T1000 (cell line): ENCODE data around the gene CDCA3.

Experiments used
- DNase-seq: peaks from one replicate; lab custom pipeline; 2025; ENCODE audit warnings: mixed read lengths; lab: John Stamatoyannopoulos, UW

CDCA3 gene

GRCh38 chr12:6852651-6853354 is 1.7 kb upstream of the CDCA3 start:
- DNase-seq, result peak; percentile 60

- peak; percentile 97 for DNase-seq
These were observed 1.0 kb upstream of the CDCA3 start, which contains the start of gene USP5 for GRCh38 chr12:6851921-6852650. TSS of gene USP5 (plus strand) at chr12:6852150. CDS start at chr12:6852180, 30 bp downstream.

GRCh38 chr12:6850796-6851152 is 312 bp downstream of the CDCA3 start:
- no peak for DNase-seq

GRCh38 chr12:6849976-6850560 is 1.0 kb downstream of the CDCA3 start:
- DNase-seq, result no peak

GRCh38 chr12:6849427-6849826 is 1.7 kb downstream of the CDCA3 start:
- no peak for DNase-seq

GRCh38 chr12:6847676-6848075 is 3.4 kb downstream of the CDCA3 start:
- no peak for DNase-seq

GRCh38 chr12:6846316-6846869 is 4.7 kb downstream of the CDCA3 start:
- DNase-seq, result no peak

- DNase-seq, result no peak
These were observed 5.7 kb downstream of the CDCA3 start for GRCh38 chr12:6845395-6845794.

- DNase-seq, result no peak
These were observed 7.8 kb downstream of the CDCA3 start for GRCh38 chr12:6843118-6843902.

GRCh38 chr12:6842075-6842474 is 9.0 kb downstream of the CDCA3 start:
- no peak for DNase-seq

- DNase-seq, result no peak
These were observed 10.1 kb downstream of the CDCA3 start, which contains the start of gene GNB3 for GRCh38 chr12:6840761-6841515. TSS of gene GNB3 (plus strand) at chr12:6840925. CDS start at chr12:6841288, 363 bp downstream.

GRCh38 chr12:6840330-6840729 is 10.8 kb downstream of the CDCA3 start:
- DNase-seq, result no peak

- no peak for DNase-seq
These were observed 11.4 kb downstream of the CDCA3 start for GRCh38 chr12:6839482-6840201.

GRCh38 chr12:6838854-6839253 is 12.2 kb downstream of the CDCA3 start:
- DNase-seq, result no peak

GRCh38 chr12:6837370-6838060 is 13.6 kb downstream of the CDCA3 start:
- no peak for DNase-seq

- DNase-seq, result no peak
These were observed 14.2 kb downstream of the CDCA3 start for GRCh38 chr12:6836851-6837250.

GRCh38 chr12:6834873-6835272 is 16.2 kb downstream of the CDCA3 start:
- no peak for DNase-seq

- DNase-seq, result no peak
These were observed 16.8 kb downstream of the CDCA3 start for GRCh38 chr12:6834254-6834653.

GRCh38 chr12:6833189-6833890 is 17.7 kb downstream of the CDCA3 start:
- DNase-seq, result no peak
